ENCODE data around the gene IL36A. TPM values are rescaled to one million over a fixed set of nuclear protein-coding genes. Genes with fewer than 3 reads are reported as not detected.

Gene IL36A
- total and polyA plus RNA-seq, 7 donors = not detected

- no peak for DNase-seq
- no peaks in the 10 kb centered on the region for H3K36me3 ChIP-seq
- H3K4me1 ChIP-seq = no peaks in the 10 kb centered on the region
- no peak overlapping the region for H3K4me3 ChIP-seq
- intact Hi-C loops (cut with DNase I) = no loop called here
- H3K9me3 ChIP-seq = peaks cover 0 to 16% (median 5%) of the 10 kb centered on the region in 4 donors
- H3K27me3 ChIP-seq = no peaks in the 10 kb centered on the region
- TF ChIP-seq POLR2A (IDR thresholded peaks at IDR 0.05) (no peak), CTCF (IDR thresholded peaks at IDR 0.05) (no peak), EP300 (IDR thresholded peaks at IDR 0.05) (no peak), POLR2AphosphoS5 (IDR thresholded peaks at IDR 0.05) (no peak)
- no peak overlapping the region for H3K27ac ChIP-seq
Observed at GRCh38 chr2:112993831-112994230, 11.4 kb upstream of the IL36A start.

GRCh38 chr2:112994648-112995047 lies 10.6 kb upstream of the IL36A start:
- TF ChIP-seq CTCF (IDR thresholded peaks at IDR 0.05) (no peak), POLR2AphosphoS5 (IDR thresholded peaks at IDR 0.05) (no peak), POLR2A (IDR thresholded peaks at IDR 0.05) (no peak), EP300 (IDR thresholded peaks at IDR 0.05) (no peak)
- Histone ChIP-seq H3K27ac (no peak overlapping the region), H3K27me3 (no peaks in the 10 kb centered on the region), H3K36me3 (no peaks in the 10 kb centered on the region), H3K9me3 (peaks cover 0 to 10% (median 5%) of the 10 kb centered on the region in 4 donors), H3K4me3 (no peak overlapping the region), H3K4me1 (no peaks in the 10 kb centered on the region)
- WGBS, 2 donors = 82 to 86% methylated on average over 2 of the region's 2 CpGs
- no peak for DNase-seq
- intact Hi-C loops (cut with DNase I) = no loop called here

- intact Hi-C loops (cut with DNase I) = no loop called here
- WGBS, 2 donors = 83 to 87% methylated on average over 14 of the region's 14 CpGs
- Histone ChIP-seq H3K27ac (no peak overlapping the region), H3K4me1 (no peaks in the 10 kb centered on the region), H3K9me3 (peaks cover 0 to 16% (median 9%) of the 10 kb centered on the region in 4 donors), H3K36me3 (no peaks in the 10 kb centered on the region), H3K27me3 (no peaks in the 10 kb centered on the region), H3K4me3 (no peak overlapping the region)
- TF ChIP-seq CTCF (IDR thresholded peaks at IDR 0.05) (no peak), POLR2A (IDR thresholded peaks at IDR 0.05) (no peak), POLR2AphosphoS5 (IDR thresholded peaks at IDR 0.05) (no peak), EP300 (IDR thresholded peaks at IDR 0.05) (no peak)
- no peak for DNase-seq
Observed at GRCh38 chr2:112995346-112995920, 9.8 kb upstream of the IL36A start.

- intact Hi-C loops (cut with DNase I) = no loop called here
- H3K27ac ChIP-seq = no peak overlapping the region
- no peak for DNase-seq
- H3K36me3 ChIP-seq = no peaks in the 10 kb centered on the region
- TF ChIP-seq CTCF (IDR thresholded peaks at IDR 0.05) = no peak
- no peak for TF ChIP-seq POLR2A (IDR thresholded peaks at IDR 0.05)
- no peak for TF ChIP-seq EP300 (IDR thresholded peaks at IDR 0.05)
- no peak for TF ChIP-seq POLR2AphosphoS5 (IDR thresholded peaks at IDR 0.05)
- WGBS, 2 donors = 43 to 72% methylated on average over 6 of the region's 6 CpGs
- H3K27me3 ChIP-seq = no peaks in the 10 kb centered on the region
- peaks cover 0 to 16% (median 12%) of the 10 kb centered on the region in 4 donors for H3K9me3 ChIP-seq
- H3K4me3 ChIP-seq = no peak overlapping the region
- H3K4me1 ChIP-seq = no peaks in the 10 kb centered on the region
Observed at GRCh38 chr2:112996635-112997034, 8.6 kb upstream of the IL36A start.

- peaks cover 0 to 13% (median 10%) of the 10 kb centered on the region in 4 donors for H3K9me3 ChIP-seq
- H3K4me3 ChIP-seq = no peak overlapping the region
- no peaks in the 10 kb centered on the region for H3K36me3 ChIP-seq
- 69 to 78% methylated on average over 1 of the region's 1 CpG for WGBS, 2 donors
- intact Hi-C loops (cut with DNase I) = no loop called here
- no peak overlapping the region for H3K27ac ChIP-seq
- no peaks in the 10 kb centered on the region for H3K27me3 ChIP-seq
- DNase-seq = no peak
- no peaks in the 10 kb centered on the region for H3K4me1 ChIP-seq
- no peak for TF ChIP-seq CTCF (IDR thresholded peaks at IDR 0.05)
- TF ChIP-seq POLR2A (IDR thresholded peaks at IDR 0.05) = no peak
- no peak for TF ChIP-seq EP300 (IDR thresholded peaks at IDR 0.05)
- no peak for TF ChIP-seq POLR2AphosphoS5 (IDR thresholded peaks at IDR 0.05)
Observed at GRCh38 chr2:112997151-112997550, 8.1 kb upstream of the IL36A start.

Data from sigmoid colon (tissue), 7 donors.